HUES64 (cell line): ENCODE results near the gene PALM3. TPM values are rescaled to one million over a fixed set of nuclear protein-coding genes. Genes with fewer than 3 reads are reported as not detected.

Experiments used
- H3K27ac ChIP-seq: 2 replicates; pipeline ENCODE4 v1.7.0; 2013; ENCODE audit warnings: low read depth, low read length, inconsistent platforms
- H3K27me3 ChIP-seq: 2 replicates; pipeline ENCODE4 v1.6.1; 2013; ENCODE audit warnings: mild to moderate bottlenecking, low read length; ENCODE audit not compliant: insufficient read depth
- H3K36me3 ChIP-seq: 2 replicates; pipeline ENCODE4 v1.6.1; 2013; ENCODE audit warnings: mild to moderate bottlenecking, low read length; ENCODE audit not compliant: insufficient read depth
- H3K4me1 ChIP-seq: 2 replicates; pipeline ENCODE4 v1.6.1; 2013; ENCODE audit warnings: mild to moderate bottlenecking, low read length, moderate library complexity; ENCODE audit not compliant: insufficient read depth
- H3K4me3 ChIP-seq: 2 replicates; pipeline ENCODE4 v1.5.1; 2013; ENCODE audit warnings: mild to moderate bottlenecking, low read length, moderate library complexity
- H3K9ac ChIP-seq: 2 replicates; pipeline ENCODE4 v1.6.1; 2013; ENCODE audit warnings: mild to moderate bottlenecking, low read depth, low read length
- H3K9me3 ChIP-seq: 2 replicates; pipeline ENCODE4 v1.6.1; 2013; ENCODE audit warnings: low read depth, low read length; ENCODE audit not compliant: insufficient read depth
- WGBS: fragments of 150-250, 120-280 bp; methylation state at CpG from one replicate; pipeline ENCODE4 v1.1.7; 2013; ENCODE audit warnings: missing lambda C conversion rate; 5-methylcytosine and 5-hydroxymethylcytosine counted together
- polyA plus RNA-seq, 2 experiments: library from polyadenylated mRNA; stranded (reverse); fragments of 50-300 nt; gene quantifications; one replicate each; pipeline ENCODE4 v1.2.3, GENCODE V29; 2013

Gene PALM3, protein sequence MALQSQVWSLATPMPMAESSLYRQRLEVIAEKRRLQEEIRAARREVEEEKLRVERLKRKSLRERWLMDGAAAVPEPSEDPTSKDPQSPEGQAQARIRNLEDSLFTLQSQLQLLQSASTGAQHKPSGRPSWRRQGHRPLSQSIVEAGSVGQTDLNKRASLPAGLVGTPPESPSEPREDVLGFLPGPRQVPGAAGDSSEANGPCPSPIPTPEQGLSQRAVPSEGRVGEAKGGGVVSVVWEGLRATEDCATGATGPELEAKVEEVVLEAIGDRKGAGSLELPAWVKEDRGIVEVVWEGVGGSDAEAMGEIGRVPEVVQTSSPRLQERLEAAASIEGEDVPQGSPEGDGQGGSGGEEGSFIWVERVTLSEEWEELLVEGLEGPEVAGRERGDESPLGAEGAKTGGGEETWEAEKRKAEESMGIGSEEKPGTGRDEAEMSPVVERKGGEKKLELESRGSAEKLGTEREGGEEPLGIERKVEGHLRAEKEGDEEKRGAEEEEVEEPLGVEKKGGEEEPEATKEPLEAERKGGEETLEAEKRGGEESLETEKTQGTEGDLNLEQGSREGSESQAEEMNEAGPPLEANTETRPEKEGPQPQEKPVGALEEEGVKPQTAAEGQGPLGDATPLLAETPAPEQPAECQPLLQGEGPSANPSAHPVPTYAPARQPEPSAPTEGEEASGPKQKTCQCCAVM
- polyA plus RNA-seq (2013, experiment 1 of 2) = 10.4 TPM
- polyA plus RNA-seq (2013, experiment 2 of 2) = 16.7 TPM

DNA sequence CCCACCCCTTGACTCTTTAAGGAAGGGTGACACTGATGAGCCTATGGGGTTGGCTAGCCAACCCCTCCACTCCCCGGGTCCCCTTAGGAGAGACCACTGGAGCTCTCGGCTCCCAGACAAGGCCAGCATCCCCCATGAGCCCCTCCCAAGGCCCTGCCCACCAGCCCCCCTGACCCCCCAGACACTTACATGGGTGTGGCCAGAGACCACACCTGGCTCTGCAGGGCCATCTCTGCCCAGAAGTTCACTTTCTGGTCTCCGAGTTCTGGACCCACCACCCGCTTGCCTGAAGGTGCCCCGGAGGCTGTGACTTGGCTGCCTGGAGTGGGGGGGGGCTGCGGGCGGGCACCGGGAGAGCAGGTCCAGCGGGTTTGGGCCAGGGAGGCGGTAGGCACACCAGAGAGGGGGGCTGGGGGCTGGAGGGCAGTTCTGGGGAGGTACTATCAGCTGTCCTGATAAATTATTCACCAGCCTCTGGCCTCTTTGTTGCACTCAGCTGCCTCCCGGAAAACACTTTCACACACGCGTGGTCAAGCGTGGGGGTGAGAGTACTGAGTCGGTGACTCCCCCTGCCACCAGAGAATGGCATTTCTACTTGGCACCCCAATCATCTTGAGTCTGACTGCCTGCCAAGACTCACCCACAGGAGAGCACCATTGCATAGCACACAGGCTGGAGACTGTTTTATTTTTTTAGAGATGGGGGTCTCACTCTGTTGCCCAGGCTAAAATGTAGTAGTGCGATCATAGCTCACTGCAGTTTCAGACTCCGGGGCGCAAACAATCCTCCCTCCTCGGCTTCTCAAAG, at the start of gene PALM3:
Gene PALM3 (minus strand): TSS at position 326 of the 807 bp plus-strand sequence. CDS start 96 bp downstream, at position 230.
- H3K4me3 ChIP-seq = no peak within 1 kb of the TSS
- WGBS = 92% methylated on average over 19 of the region's 19 CpGs
- H3K27me3 ChIP-seq = peaks cover 25% of the 10 kb centered on the region
- no peak within 1 kb of the TSS for H3K9ac ChIP-seq
- no peaks in the 10 kb centered on the region for H3K36me3 ChIP-seq
- no peaks in the 10 kb centered on the region for H3K9me3 ChIP-seq
- H3K4me1 ChIP-seq = no peaks in the 10 kb centered on the region
- no peak within 1 kb of the TSS for H3K27ac ChIP-seq

DNA sequence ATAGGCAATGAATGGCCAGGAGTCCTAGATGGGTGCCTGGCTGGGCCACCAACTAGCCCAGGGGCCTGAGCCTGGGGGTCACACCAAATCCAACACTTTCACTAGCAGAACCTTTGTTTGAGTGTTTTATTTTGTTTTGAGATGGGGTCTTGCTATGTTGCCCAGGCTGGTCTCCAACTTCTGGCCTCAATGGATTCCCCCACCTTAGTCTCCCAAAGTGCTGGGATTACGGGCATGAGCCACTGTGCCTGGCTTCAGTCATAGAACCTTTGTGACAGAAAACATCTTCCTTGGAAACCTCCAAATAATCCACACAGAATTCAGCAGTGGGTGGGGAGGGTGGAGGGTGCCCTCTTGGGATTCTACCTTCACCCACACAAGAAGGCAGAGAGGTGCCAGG, 49.6 kb upstream of the PALM3 start:
- no peaks in the 10 kb centered on the region for H3K36me3 ChIP-seq
- no peak overlapping the region; the same call in 1 of the 2 replicates for H3K27ac ChIP-seq
- H3K4me1 ChIP-seq = peaks cover 20% of the 10 kb centered on the region
- WGBS = 100% methylated on average over 1 of the region's 1 CpG
- H3K9me3 ChIP-seq = no peaks in the 10 kb centered on the region
- no peaks in the 10 kb centered on the region for H3K27me3 ChIP-seq
- H3K4me3 ChIP-seq = no peak overlapping the region
- no peak overlapping the region for H3K9ac ChIP-seq

DNA sequence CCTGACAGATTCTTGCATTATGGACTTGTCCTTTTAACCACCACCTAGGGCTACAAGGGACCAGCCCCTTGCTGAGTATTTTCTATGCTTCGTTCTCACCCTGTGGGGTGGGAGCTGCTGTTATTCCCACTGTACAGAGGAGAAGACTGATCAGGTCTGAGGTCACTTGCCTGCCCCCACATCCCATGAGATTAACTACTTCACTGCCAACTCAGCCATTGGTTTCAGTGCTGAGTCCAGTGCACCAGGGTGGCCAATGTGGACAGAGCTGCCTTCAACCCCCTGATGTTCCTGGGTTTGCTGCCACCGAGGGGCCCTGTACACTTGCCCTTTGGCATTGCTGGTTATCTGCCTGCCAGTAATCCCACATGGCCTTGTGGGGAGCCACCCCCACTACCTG, 48.8 kb upstream of the PALM3 start:
- 97% methylated on average over 2 of the region's 2 CpGs for WGBS
- Histone ChIP-seq H3K4me3 (no peak overlapping the region), H3K9me3 (no peaks in the 10 kb centered on the region), H3K9ac (no peak overlapping the region), H3K36me3 (no peaks in the 10 kb centered on the region), H3K4me1 (peaks cover 19% of the 10 kb centered on the region), H3K27me3 (no peaks in the 10 kb centered on the region), H3K27ac (no peak overlapping the region)

DNA sequence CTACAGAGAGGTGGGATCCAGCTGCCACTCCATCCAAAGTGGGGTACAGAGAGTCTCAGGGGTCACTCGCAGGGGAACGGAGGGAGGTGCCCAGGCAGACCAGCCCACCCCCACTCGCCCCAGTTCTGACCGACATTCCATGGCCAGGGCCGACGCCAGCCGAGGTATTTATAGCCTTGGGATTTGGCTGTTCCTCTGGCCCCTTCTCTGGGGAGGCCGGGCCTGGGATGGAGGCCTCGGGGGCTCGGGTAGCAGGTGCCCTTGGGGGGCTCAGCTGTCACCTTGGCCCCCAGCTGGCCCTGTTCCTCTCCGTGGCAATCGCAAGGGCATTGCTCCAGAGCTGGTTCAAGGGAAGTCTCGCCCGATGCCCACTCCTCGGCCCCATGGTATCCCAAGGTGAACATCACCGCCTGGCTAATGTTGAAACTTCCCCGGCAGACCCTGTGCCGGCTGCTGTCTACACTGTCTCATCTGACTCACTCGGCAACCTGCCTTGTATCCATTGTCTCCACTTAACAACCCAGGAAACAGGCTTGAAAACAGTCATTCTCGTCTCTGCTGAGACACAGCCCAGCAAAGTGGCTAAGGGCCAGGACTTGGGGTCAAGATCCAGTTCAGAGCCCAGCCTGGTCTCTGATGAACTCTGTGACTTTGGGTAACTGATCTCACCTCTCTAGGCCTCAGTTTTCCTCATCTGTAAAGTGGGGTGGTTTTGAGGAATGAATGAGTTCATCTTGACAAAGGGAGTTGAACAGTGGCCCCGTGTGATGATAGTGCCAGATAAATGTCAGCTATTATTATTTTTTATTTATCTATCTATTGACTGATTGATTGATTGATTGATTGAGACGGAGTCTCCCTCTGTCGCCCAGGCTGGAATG, 45.9 kb upstream of the PALM3 start:
- no peaks in the 10 kb centered on the region for H3K9me3 ChIP-seq
- no peaks in the 10 kb centered on the region for H3K27me3 ChIP-seq
- H3K4me3 ChIP-seq = no peak overlapping the region
- 91% methylated on average over 23 of the region's 23 CpGs for WGBS
- peaks cover 7% of the 10 kb centered on the region; the same call in 1 of the 2 replicates for H3K36me3 ChIP-seq
- peaks cover 11% of the 10 kb centered on the region for H3K4me1 ChIP-seq
- no peak overlapping the region for H3K9ac ChIP-seq
- H3K27ac ChIP-seq = no peak overlapping the region

DNA sequence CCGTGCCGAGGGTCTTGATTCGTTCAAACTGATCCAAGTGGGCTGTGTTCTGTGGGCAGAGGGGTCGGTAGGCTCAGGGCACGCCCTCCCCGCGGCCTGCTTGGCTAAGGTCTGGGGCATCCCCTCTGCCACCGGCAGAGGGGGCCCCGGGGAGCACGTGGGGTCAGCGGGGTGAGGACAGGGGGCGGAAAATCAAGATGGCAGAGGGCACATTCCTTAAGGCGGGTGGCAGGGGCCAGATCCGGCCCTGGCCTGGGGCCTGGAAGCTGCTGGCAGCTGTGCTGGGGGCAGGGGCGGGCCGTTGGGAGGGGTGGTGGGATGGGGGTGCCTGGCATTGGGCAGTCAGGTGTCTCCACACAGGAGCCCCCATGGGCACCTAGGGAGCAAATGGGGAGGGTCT, 45.0 kb upstream of the PALM3 start:
- peaks cover 11% of the 10 kb centered on the region; the same call in 1 of the 2 replicates for H3K36me3 ChIP-seq
- WGBS = 94% methylated on average over 16 of the region's 16 CpGs
- peaks cover 3% of the 10 kb centered on the region; the same call in 1 of the 2 replicates for H3K4me1 ChIP-seq
- no peaks in the 10 kb centered on the region for H3K9me3 ChIP-seq
- H3K9ac ChIP-seq = no peak overlapping the region
- no peak overlapping the region for H3K27ac ChIP-seq
- H3K27me3 ChIP-seq = no peaks in the 10 kb centered on the region
- H3K4me3 ChIP-seq = no peak overlapping the region

DNA sequence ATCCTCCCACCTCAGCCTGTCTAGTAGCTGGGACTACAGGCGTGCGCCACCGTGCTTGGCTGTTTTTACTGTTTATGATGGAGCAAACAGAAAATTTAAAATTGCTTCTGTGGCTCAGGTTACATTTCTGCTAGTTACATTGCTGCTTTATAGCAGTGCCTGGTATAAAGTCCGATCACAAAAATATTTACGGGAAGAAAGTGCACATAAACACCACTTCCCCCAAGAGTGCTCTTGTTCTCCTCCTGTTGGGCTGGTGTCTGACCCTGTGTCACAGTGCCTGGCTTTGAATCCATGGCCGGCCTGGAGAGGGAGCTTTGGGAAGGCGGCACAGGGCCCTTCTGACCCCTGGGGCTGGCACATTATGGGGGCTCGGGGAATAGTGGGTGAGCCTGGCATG, 43.8 kb upstream of the PALM3 start:
- H3K9ac ChIP-seq = no peak overlapping the region
- no peaks in the 10 kb centered on the region for H3K27me3 ChIP-seq
- peaks cover 12% of the 10 kb centered on the region; the same call in 1 of the 2 replicates for H3K36me3 ChIP-seq
- no peaks in the 10 kb centered on the region for H3K4me1 ChIP-seq
- WGBS = 92% methylated on average over 8 of the region's 8 CpGs
- no peak overlapping the region for H3K27ac ChIP-seq
- no peaks in the 10 kb centered on the region for H3K9me3 ChIP-seq
- H3K4me3 ChIP-seq = no peak overlapping the region

DNA sequence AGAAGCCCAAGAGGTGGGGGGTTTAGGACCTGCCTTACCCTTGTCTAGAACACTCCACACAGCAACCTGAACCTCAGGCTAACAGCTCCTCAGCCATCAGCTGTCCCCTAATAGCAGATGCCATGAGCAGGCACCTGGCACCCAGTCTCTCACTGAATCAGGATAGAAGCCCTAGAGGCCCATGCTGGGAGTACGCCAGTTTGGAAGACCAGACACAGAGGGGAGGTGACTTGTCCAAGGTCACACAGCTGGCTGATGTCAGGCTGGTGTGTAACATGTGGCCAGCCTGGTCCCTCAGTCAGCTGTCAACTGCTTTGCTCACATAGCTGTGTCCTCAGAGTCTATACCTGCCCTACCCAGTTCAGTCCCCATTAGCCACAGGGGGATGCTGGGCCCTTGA, 41.4 kb upstream of the PALM3 start:
- H3K9ac ChIP-seq = no peak overlapping the region
- H3K4me3 ChIP-seq = no peak overlapping the region
- peaks cover 15% of the 10 kb centered on the region; the same call in 1 of the 2 replicates for H3K36me3 ChIP-seq
- H3K9me3 ChIP-seq = no peaks in the 10 kb centered on the region
- no peak overlapping the region for H3K27ac ChIP-seq
- WGBS = 91% methylated on average over 1 of the region's 1 CpG
- no peaks in the 10 kb centered on the region for H3K27me3 ChIP-seq
- no peaks in the 10 kb centered on the region for H3K4me1 ChIP-seq

DNA sequence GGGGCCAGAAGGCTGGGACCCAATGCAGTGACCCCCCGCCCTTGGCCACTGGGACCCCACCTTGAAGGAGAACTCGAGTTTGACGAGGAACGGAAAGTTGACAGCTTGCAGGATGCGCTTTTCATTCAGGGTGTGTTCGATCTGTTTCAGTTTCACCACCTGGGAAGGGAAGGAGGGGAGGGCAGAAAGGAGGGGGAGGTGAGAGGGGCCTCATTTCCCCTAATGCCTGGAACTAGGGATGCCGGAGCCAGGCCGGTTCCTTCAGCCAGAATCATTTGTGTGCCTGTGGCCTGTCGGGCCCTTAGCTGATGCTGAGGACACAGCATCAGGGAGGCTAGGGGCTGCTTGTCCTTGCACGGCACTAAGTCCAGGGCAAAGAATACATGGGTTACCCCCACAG, 40.9 kb upstream of the PALM3 start:
- no peak overlapping the region for H3K9ac ChIP-seq
- WGBS = 94% methylated on average over 10 of the region's 10 CpGs
- no peak overlapping the region for H3K27ac ChIP-seq
- no peaks in the 10 kb centered on the region for H3K27me3 ChIP-seq
- H3K9me3 ChIP-seq = no peaks in the 10 kb centered on the region
- peaks cover 15% of the 10 kb centered on the region; the same call in 1 of the 2 replicates for H3K36me3 ChIP-seq
- no peaks in the 10 kb centered on the region for H3K4me1 ChIP-seq
- H3K4me3 ChIP-seq = no peak overlapping the region

DNA sequence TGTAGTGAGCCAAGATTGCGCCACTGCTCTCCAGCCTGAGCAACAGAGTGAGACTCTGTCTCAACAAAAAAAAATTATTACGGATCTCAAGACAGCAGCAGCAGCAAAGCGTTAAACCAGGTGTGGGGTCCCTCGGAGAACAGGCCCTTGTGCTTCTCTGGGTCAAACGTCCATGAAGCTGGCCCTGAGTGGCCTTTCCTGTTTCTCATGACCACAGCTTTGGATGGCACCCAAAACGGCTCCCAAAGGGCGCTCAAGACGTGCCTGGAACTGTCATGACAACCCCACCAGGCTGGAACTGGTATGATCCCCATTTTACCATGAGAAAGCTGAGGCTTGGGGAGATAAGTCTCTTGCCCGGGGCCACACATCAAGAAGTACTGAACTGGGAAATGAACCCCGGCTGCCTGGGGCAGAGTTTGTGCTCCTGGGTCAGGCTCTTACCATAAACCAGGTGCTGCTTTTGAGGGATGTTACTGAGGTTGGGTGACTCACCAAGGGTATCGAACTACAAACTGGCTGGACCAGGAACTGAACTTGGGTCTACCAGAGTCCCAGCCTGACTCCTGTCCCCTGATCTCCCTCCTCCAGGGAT, 40.3 kb upstream of the PALM3 start:
- H3K4me1 ChIP-seq = no peaks in the 10 kb centered on the region
- H3K9ac ChIP-seq = no peak overlapping the region
- WGBS = 94% methylated on average over 11 of the region's 11 CpGs
- no peak overlapping the region for H3K4me3 ChIP-seq
- peaks cover 15% of the 10 kb centered on the region; the same call in 1 of the 2 replicates for H3K36me3 ChIP-seq
- no peaks in the 10 kb centered on the region for H3K27me3 ChIP-seq
- no peaks in the 10 kb centered on the region for H3K9me3 ChIP-seq
- H3K27ac ChIP-seq = no peak overlapping the region

DNA sequence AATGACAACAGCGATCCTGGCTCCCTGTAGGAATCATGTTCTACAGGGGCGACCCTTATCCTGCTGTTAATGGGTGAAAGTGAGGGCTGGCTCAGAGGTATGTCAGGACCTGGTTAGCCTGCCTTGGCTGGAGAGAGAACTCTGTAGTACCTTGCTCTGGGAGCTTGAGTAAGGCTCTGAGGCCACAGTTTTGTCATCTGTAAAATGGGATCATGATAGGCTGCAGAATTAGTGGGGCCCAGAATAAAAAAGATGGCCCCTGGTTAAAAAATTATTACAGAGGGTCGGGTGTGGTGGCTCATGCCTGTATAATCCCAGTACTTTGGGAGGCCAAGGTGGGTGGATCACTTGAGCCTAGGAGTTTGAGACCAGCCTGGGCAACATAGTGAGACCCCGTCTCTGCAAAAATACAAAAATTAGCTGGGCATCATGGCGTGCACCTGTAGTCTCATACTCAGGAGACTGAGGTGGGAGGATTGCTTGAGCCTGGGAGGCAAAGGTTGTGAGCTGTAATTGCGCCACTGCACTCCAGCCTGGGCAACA, 39.2 kb upstream of the PALM3 start:
- H3K4me3 ChIP-seq = no peak overlapping the region
- no peak overlapping the region for H3K9ac ChIP-seq
- H3K4me1 ChIP-seq = no peaks in the 10 kb centered on the region
- 94% methylated on average over 6 of the region's 6 CpGs for WGBS
- peaks cover 15% of the 10 kb centered on the region; the same call in 1 of the 2 replicates for H3K36me3 ChIP-seq
- H3K27me3 ChIP-seq = no peaks in the 10 kb centered on the region
- no peaks in the 10 kb centered on the region for H3K9me3 ChIP-seq
- H3K27ac ChIP-seq = no peak overlapping the region
